Epithelial cell of prostate (primary cell): Measurements from ENCODE around the gene TSPO2.
"Not testable (repeated sequence)": the region's sequence is repeated elsewhere in the genome, so short reads cannot be mapped to it uniquely, and the experiment has no call there.

Experiments used
- DNase-seq: peaks from one replicate; pipeline ENCODE4 v3.0.0-alpha.2; 2011; ENCODE audit warnings: low read depth, low spot score
- H3K27ac ChIP-seq: fragments of 450-650 bp; 2 replicates; pipeline ENCODE4 v1.5.1; 2017; ENCODE audit warnings: mild to moderate bottlenecking

The TSPO2 gene, protein sequence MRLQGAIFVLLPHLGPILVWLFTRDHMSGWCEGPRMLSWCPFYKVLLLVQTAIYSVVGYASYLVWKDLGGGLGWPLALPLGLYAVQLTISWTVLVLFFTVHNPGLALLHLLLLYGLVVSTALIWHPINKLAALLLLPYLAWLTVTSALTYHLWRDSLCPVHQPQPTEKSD

DNA sequence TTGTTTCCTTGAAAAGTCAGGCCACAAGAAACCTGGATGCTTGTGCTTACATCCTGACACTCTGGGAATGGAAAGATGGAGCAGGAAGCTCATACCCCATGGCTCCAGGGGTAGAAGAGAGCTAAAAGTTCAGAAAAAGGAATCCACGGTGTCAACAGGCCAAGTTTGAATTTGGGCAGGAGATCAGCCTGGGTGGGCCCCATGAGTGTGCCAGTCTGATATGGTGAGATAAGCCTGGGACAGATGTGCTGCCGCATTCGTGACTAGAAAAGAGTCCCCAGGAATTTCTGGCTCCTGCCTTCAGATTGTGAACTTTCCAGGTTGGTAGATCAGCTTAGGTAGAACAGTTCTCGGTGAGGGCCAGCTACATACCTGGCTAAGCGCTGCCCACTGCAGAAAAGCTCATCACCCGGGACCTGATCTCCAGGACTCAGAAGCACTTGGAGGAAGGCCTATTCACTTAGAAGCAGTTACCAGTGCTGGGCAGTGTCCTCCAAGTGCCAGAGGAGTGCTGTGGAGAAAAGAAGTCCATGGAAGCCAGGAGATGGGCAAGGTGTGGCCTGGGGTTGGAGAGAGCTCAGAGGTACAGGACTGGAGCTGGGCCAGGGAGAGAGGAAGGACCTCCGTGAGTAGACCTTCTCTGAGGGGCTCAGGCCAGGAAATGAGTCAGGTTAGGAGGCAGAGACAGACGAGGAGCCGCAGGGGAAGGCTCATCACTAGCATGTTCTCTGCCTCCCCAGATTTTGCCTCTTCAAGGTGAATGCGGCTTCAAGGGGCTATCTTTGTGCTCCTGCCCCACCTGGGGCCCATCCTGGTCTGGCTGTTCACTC lies at the start of gene TSPO2:
Gene TSPO2, plus strand, starts transcription at position 242 of the 830 bp plus-strand sequence. Its CDS starts 519 bp downstream, at position 761.
- H3K27ac ChIP-seq, result no peak within 1 kb of the TSS
- no peak for DNase-seq

DNA sequence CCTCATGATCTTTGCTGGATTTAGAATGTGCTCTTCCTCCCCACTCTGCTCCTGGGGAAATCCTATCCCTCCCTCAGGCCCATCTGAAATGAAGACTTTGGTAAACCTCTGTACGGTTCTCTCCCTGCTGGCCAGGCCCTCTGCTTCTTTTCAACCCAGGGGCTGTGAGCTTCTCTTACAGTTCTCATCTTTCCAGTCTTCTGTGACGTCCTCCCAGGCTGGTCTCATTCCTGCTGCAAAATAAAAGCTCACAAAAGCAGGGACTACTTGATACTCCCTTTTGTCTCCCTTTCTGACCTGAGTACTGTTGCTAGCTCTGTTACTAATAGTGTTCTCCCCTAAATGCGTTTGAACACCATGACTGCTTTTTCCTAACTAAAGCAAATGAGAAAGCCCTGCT lies 49.5 kb upstream of the TSPO2 start:
- no peak for DNase-seq
- H3K27ac ChIP-seq, result no peak overlapping the region

DNA sequence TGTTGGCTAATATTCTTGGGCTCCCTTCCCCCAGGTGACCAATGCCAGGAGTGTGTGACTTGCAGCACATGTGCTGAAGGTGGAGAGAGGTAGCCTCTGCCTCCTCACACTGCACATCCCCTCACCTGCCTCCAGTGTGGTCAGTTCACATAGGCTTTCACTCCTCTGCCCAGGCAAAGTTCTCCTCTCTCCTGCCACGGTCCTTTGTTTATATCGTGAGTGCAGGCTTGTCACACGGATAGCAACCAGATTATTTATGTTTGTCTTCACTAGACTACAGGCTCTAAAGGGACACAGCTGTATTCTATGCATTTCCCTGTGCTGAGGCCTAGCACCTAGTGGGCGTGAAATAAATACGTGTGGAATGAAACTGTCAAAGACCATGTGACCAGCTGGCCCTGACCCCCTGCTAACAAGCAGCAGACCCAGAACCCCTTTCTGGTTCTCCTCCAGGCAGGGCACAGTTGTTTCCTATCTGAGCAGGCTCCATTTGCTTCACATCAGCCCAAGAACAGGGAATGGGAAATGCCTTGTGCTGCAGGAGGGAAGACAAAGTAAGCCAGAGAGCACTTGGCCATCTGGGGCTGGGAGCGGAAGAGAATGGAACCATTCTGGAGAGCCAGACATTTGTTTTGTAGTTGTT lies 45.6 kb upstream of the TSPO2 start:
- no peak overlapping the region for H3K27ac ChIP-seq
- no peak for DNase-seq

DNA sequence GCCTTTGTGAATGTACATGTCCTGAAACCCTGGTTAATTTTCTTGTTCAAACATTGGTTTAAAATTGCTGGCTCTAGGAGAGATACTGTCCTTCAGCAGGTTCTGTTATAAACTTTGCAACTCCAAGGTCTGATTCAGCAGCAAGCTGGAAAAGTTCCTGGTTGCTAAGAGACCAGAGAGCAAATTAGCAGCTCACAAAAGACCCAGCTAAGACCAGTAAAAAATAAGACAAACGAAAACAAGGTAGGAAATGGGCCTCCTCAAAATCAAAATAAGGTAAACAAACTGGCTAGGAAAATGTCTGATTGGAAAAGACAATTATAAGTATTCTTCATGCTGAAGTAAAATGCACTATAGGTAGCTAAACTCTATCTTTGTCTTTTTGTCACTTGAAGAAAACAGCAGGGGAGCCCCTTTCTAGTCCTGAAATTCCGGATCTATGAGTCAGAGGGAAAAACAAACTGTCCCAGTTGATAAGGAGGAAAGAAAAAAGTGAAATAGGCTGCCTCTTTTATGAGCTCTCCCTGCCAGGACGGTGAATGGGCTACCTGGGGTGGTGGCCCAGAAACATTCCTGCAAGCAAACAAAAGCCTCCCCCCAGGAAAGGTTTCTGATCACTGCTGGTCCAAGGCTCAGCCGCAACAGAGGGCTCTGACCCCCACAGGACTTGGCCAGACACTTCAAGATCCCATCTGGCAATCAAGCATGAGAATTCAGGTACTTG lies 44.9 kb upstream of the TSPO2 start:
- no peak overlapping the region for H3K27ac ChIP-seq
- DNase-seq, result no peak

DNA sequence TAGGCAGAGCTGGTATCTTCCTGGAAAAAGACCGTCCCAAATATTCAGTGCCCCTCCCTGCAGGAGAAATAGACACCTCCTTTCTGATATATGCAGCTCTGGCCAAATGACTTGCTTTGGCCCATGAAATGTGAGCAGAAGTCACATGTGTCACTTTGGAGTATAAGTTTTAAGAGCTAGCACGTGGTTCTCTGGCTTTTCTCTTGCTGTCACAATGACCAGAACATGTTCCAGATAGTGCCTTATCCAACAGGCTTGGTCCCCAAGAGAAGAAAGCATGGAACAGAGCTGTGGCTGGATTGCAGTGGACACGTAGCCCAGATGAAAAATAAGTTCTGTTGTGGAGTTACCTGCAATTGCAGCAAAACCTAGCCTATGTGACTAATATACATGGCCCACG lies 43.6 kb upstream of the TSPO2 start:
- DNase-seq, result no peak
- no peak overlapping the region for H3K27ac ChIP-seq

DNA sequence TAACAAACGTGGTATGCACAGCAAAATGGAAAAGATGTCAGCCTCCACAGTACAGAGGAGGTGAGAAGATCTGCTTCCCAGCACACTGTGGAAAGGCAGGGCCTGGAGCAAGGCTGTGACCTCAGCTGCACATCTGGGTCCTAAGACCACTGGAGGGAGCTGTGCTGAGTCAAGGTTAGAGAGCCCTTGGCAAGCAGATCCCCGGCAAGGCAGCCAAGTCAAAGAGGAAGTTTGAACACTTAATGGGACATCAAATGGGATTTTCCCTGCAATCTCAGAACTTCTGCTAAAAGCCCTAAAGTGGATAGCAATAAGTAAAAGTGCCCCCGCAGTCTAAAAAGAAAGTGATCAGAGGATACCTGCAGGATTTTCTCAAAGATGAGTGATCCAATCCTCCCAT lies 42.7 kb upstream of the TSPO2 start:
- no peak for DNase-seq
- H3K27ac ChIP-seq, result no peak overlapping the region

DNA sequence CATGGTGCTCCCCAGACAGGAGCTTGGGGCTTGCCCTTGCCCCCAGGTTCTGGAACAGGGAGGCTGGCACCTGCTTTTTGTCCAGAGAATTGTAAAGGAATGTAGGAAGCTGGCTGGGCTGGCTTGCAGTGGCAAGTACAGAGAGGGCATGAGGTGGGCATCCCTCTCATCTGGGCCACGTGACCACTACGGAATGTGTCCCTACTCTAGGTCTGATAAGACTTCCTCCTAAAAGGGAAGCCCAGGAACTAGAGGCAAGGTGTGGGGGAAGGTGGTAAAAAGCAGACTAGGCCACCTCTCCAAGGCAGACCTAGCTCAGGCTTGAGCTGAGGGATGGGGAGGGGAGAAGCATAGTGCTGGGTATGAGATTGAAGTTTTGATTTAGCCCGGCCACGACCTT lies 42.0 kb upstream of the TSPO2 start:
- DNase-seq, result no peak
- no peak overlapping the region for H3K27ac ChIP-seq

DNA sequence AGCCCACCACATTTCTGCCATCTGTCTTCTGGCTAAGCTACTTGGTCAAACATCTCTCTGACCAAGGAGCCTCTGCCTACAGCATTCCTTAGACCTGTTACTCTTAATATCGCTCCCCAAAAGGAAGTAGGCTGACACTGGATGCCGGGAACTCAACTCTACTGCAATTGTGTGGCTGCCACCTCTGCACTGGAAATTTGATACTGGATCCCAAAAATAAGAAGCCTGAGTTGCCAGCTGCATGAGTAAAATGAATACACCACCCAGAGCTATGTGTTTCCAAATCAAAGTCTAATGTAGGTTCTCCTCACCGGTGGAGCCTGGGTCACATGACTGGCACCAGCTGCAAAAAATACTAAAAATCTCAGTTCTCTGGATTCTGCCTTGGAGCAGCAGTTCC lies 40.1 kb upstream of the TSPO2 start:
- DNase-seq, result no peak

DNA sequence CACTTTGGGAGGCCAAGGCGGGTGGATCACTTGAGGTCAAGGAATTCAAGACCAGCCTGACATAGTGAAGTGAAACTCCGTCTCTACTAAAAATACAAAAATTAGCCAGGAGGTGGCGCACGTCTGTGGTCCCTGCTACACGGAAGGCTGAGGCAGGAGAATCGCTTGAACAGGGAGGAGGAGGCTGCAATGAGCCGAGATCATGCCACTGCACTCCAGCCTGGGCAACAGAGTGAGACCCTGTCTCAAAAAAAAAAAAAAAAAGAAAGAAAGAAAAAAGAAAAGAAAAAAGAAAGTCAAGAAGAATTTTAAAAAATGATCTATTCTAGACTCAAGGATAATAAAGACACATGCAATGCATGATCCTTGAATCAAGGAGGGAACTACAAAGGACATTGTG lies 36.0 kb upstream of the TSPO2 start:
- not testable (repeated sequence) for DNase-seq, H3K27ac ChIP-seq

More for the DNA sequence above, 40.1 kb upstream of the TSPO2 start:
- no peak overlapping the region for H3K27ac ChIP-seq

DNA sequence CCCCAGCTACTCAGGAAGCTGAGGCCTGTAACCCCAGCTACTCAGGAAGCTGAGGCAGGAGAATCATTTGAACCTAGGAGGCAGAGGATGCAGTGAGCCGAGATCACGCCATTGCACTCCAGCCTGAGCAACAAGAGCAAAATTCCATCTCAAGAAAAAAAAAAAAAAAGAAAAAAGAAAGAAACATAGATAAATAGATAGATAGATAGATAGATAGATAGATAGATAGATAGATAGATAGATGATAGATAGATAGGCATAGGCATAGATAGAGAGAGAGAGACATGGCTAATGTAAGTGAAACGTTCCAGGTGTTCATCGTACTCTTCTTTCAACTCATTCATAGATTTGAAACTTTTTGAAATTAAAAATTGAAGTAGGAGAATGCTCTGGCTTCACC lies 35.3 kb upstream of the TSPO2 start:
- H3K27ac ChIP-seq, DNase-seq: not testable (repeated sequence)

DNA sequence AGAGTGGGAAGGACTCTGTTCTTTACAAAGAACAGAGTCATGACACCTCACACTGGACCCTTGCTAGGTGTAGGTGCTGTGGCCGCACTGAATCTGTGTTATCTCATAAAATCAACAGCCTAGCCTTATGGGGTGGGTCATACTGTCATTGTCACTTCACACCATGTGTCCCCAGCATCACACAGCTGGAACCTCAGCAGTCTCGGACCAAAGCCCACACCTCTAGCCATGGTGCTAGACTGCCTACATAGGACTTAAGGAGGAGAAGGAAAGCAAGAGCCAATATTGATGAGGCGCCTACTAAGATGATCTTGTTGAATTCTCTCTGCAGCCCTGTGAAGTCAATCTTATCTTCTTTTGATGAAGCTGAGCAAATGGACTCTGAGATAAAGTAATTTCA lies 34.3 kb upstream of the TSPO2 start:
- no peak for DNase-seq
- H3K27ac ChIP-seq, result no peak overlapping the region

DNA sequence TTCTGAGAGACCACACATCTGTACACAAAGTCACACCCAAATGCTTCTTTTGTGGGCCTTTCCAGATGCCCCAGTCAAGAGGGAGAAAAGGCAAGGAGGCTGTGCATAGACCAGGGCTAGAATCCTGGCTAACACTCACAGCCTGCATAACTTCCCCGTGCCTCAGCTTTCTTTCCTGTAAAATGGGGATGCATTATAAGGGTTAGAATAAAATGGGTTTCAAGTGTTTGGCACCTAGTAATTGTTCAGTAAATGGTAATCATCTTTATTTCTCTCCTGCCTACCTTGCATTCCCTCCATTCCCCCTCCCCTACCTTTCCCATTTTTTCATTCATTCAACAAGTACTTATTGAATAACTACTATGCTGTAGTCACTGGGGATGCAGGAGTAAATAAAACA lies 32.6 kb upstream of the TSPO2 start:
- DNase-seq, result no peak
- no peak overlapping the region for H3K27ac ChIP-seq

DNA sequence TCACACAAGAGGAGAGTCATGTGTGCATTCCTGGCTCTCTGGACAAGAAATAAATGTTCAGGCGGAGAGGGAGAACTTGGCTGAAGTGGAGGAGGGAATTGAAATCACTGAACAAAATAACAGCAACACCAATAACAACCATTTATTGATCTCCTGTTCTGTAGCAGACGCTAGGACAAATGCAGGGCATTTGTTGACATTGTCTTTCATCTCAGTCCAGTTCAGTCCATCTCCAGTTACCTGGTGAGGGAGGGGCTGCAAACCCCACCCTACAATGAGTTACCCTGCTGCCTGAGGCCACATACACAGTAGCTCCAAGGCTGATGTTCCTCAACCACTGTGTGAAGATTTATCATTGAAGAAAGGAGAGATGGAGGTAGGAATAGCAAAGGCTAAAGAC lies 30.6 kb upstream of the TSPO2 start:
- DNase-seq, result no peak
- no peak overlapping the region for H3K27ac ChIP-seq

DNA sequence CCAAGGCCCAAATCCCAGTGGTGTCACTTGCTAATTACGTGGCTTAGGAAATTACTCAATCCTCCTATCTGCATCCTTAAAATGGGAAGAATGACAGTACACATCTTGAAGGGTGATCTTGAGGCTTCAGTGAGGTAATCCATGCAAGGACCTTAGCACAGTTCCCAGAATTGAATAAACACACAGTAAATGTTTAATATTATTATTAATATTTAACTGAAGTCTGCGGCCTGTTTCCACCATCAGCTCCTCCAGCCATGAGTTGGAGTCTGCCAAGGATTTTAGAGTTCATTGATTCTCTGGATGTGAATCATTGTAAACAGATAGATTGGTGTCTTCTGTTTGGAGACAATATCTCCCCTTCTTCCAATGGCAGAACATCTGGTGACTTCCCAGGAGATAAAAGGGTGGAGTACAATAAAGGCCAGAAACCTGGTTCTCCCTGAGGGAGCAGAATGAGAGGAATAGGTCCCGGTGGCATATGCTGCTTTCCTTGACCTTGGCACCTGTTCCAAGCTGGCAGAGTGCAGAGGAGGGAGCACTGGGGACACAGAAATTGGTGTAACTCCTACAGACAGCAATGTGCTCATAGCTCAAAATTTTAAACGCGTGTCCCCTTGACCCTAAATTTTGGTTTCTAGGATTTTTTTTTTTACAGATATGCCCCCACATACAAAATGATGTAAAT lies 28.7 kb upstream of the TSPO2 start:
- DNase-seq, result no peak
- no peak overlapping the region for H3K27ac ChIP-seq

DNA sequence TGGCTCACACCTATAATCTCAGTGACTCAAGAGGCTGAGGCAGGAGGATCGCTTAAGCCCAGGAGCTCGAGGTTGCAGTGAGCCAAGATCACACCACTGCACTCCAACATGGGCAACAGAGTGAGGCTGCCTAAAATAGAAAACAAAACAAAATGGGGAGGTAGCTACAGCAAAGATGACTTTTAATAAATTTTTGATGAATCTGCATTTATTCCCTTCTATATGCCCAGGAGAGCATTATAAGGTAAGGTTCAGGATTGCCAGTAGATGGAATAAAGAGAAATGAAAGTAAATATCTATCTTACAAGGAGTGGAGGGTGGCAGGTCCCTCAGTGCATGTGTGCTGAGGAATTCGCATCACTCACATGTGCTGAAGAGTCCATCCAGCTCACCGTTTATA lies 27.5 kb upstream of the TSPO2 start:
- no peak for DNase-seq
- H3K27ac ChIP-seq, result no peak overlapping the region

DNA sequence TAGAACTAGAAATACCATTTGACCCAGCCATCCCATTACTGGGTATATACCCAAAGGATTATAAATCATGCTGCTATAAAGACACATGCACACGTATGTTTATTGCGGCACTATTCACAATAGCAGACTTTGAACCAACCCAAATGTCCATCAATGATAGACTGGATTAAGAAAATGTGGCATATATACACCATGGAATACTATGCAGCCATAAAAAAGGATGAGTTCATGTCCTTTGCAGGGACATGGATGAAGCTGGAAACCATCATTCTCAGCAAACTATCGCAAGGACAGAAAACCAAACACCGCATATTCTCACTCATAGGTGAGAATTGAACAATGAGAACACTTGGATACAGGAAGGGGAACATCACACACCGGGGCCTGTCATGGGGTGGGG lies 26.4 kb upstream of the TSPO2 start:
- not testable (repeated sequence) for DNase-seq

DNA sequence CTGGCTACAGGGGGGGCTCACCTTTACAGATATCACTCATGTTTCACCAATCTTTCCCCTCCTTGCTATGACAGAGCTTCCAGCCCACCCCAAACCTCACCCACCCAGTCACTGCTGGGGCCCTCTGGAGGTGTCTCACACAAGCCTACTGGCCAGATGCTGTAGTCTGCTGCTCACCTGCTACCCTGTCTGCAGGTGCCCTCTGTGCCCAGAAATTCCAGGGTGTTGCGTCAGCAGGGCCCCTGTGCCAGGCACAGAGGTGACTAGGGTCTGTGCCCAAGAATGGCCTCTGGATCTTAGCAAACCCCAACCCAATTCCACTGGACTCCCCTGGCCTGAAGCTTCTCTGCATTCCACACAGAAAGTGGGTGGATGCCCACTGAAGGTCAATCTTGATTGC lies 24.6 kb upstream of the TSPO2 start:
- DNase-seq, result no peak

More for the DNA sequence above, 26.4 kb upstream of the TSPO2 start:
- H3K27ac ChIP-seq, result not testable (repeated sequence)

DNA sequence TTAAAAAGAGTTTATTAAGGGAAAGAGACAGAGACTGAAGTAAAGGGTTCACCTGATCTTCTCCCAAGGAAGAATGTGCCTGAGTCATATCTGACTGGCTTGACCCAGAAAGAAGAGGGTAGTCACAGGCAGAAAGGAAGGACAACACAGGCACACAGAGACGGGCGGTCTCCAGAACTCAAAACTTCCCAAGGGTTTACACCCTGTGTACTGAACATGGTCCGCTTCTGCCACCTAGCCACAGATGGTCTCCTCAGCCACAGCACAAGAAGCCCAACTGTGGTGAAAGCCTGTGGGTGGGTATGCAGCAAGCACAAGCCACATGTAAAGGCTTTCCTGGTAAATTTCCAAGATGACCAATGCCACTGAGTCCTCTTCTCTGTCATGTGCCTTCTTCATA lies 20.4 kb upstream of the TSPO2 start:
- peak overlapping the region; percentile 61 for H3K27ac ChIP-seq

More for the DNA sequence above, 24.6 kb upstream of the TSPO2 start:
- H3K27ac ChIP-seq, result no peak overlapping the region

DNA sequence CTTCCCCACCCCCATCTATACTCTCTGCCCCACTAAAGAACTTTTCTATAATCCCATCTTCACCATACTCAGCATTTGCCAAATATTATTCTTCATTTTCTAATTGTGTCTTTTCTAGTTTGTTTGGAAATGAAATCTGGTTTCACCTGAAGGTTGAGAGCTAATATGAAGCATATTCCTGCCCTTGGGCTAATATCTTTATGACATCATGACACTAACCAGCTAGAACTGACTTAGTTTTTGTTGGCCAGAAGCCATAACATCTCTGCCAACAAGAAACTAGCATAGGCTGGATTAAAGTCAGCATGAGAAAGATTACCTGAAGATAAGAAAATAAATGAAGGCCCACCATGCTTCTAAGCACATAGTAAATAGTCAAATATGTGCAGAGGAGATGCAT lies 20.0 kb upstream of the TSPO2 start:
- peak; percentile 77 for DNase-seq
- peak overlapping the region; percentile 61 for H3K27ac ChIP-seq

More for the DNA sequence above, 20.4 kb upstream of the TSPO2 start:
- no peak for DNase-seq

DNA sequence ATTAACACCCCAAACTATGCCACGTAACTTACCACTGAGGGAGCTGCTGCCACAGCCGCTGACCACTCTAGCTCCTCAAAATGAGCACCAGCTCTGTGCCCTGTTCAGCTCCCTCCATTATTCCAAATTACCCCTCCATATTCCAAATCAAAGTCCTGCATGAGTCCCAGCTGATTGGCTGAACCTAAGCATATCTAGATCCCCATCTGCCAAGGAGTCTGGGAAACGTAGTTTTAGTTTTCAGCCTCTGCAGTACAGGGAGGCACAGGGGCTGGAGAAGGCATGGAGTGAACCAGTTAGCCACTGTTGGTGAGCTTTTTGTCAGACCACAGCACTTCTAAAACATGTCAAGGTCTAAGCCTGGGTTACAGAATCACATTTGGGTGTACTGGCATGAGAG lies 19.2 kb upstream of the TSPO2 start:
- H3K27ac ChIP-seq, result no peak overlapping the region
- no peak for DNase-seq
